GM12878 (cell line): ENCODE data around the gene ETV3L. TPM values are rescaled to one million over a fixed set of nuclear protein-coding genes. Genes with fewer than 3 reads are reported as not detected.
"Not testable (repeated sequence)": the region's sequence is repeated elsewhere in the genome, so short reads cannot be mapped to it uniquely, and the experiment has no call there.

Experiments used
- ATAC-seq: fragments of 200-7000 bp; cut with Tn5 transposase; 3 replicates; pipeline ENCODE4 v1.9.1; 2020; ENCODE audit warnings: mild to moderate bottlenecking, moderate library complexity
- BruUV-seq: library from RNA; stranded (reverse); fragments of 400-500 nt; replicated peaks from 2 replicates; lab custom pipeline; 2021; lab: Mats Ljungman, UMichigan
- CTCF ChIA-PET: fragments of 300-600 bp; sonication (Branson Sonifier 250); formaldehyde crosslinking; extraction: SDS; loops from one replicate; lab custom pipeline; 2021; ENCODE audit warnings: inconsistent platforms; lab: Yijun Ruan, JAX
- POLR2A ChIA-PET: fragments of 350-600 bp; formaldehyde crosslinking; extraction: SDS; loops from one replicate; lab custom pipeline; 2021; ENCODE audit warnings: inconsistent platforms; lab: Charles Lee
- RAD21 ChIA-PET: fragments of 300-600 bp; sonication (Branson Sonifier 250); formaldehyde crosslinking; loops from one replicate; lab custom pipeline; 2023; ENCODE audit warnings: antibody characterized with exemption; ENCODE audit not compliant: unreplicated experiment; lab: Charles Lee
- SMC1A ChIA-PET: fragments of 300-600 bp; sonication (Branson Sonifier 250); formaldehyde crosslinking; loops from one replicate; lab custom pipeline; 2023; ENCODE audit not compliant: unreplicated experiment, uncharacterized antibody; lab: Charles Lee
- DNase-seq: peaks from one replicate; pipeline ENCODE4 v3.0.0-alpha.2; 2011; ENCODE audit warnings: low read depth, low spot score
- FAIRE-seq: peaks from 3 replicates; lab custom pipeline; 2011; peaks lifted over from hg19 to GRCh38; lab: Jason Lieb, UNC
- H2AFZ ChIP-seq: 2 replicates; pipeline ENCODE4 v1.6.0; 2011; ENCODE audit warnings: low read depth, low read length, control low read depth; ENCODE audit not compliant: control insufficient read depth
- H3K27ac ChIP-seq: 2 replicates; pipeline ENCODE4 v1.5.1; 2011; ENCODE audit warnings: control low read depth; ENCODE audit not compliant: control insufficient read depth, insufficient read depth
- H3K27me3 ChIP-seq, 2 experiments: replicated peaks in 1 of 2; 2 replicates each; pipeline versions ENCODE4 v1.6.0 to v1.6.1; 2011; ENCODE audit warnings: low read length in 1 of 2; ENCODE audit not compliant: control insufficient read depth in 2 of 2, insufficient read depth in 2 of 2
- H3K36me3 ChIP-seq, 2 experiments: 2 replicates each; pipeline ENCODE4 v1.5.1; 2011; ENCODE audit warnings: low read length in 1 of 2; ENCODE audit not compliant: control insufficient read depth in 2 of 2, insufficient read depth in 2 of 2
- H3K4me1 ChIP-seq: 2 replicates; pipeline ENCODE4 v1.6.1; 2011; ENCODE audit warnings: mild to moderate bottlenecking, low read length, moderate library complexity, mixed read lengths; ENCODE audit not compliant: control insufficient read depth, insufficient read depth
- H3K4me2 ChIP-seq: 2 replicates; pipeline ENCODE4 v1.6.0; 2011; ENCODE audit warnings: control low read depth; ENCODE audit not compliant: control insufficient read depth, insufficient read depth
- H3K4me3 ChIP-seq: fragments of 200-600 bp; sonication (generic); 2 replicates; pipeline ENCODE4 v1.5.1; 2016
- H3K79me2 ChIP-seq: 2 replicates; pipeline ENCODE4 v1.6.0; 2011; ENCODE audit warnings: low read length; ENCODE audit not compliant: control insufficient read depth, insufficient read depth
- H3K9ac ChIP-seq: 2 replicates; pipeline ENCODE4 v1.8.0; 2011; ENCODE audit warnings: low read length, control low read depth, mixed read lengths; ENCODE audit not compliant: control insufficient read depth, insufficient read depth
- H3K9me3 ChIP-seq: replicated peaks from 3 replicates; pipeline ENCODE4 v1.5.1; 2011; ENCODE audit warnings: mild to moderate bottlenecking, low read length; ENCODE audit not compliant: control insufficient read depth, insufficient read depth
- H4K20me1 ChIP-seq: 2 replicates; pipeline ENCODE4 v1.6.0; 2011; ENCODE audit not compliant: control insufficient read depth, insufficient read depth
- BACH1 ChIP-seq: fragments of 450-650 bp; IDR thresholded peaks from 2 replicates; pipeline ENCODE4 v1.6.1; 2017; ENCODE audit warnings: mild to moderate bottlenecking, borderline replicate concordance
- CBFB ChIP-seq: IDR thresholded peaks from 2 replicates; pipeline ENCODE4 v1.6.1; 2016; ENCODE audit warnings: antibody characterized with exemption, low read depth
- FOXK2 ChIP-seq: fragments of 450-650 bp; IDR thresholded peaks from 2 replicates; pipeline ENCODE4 v1.6.1; 2017; ENCODE audit warnings: mild to moderate bottlenecking, moderate library complexity
- HCFC1 ChIP-seq: fragments of 150-350 bp; IDR thresholded peaks from 2 replicates; pipeline ENCODE4 v1.6.1; 2014; ENCODE audit warnings: low read length
- HDAC2 ChIP-seq: fragments of 200-600 bp; sonication (generic); IDR thresholded peaks from 2 replicates; pipeline ENCODE4 v1.6.1; 2017
- HDGF ChIP-seq: fragments of 450-650 bp; IDR thresholded peaks from 2 replicates; pipeline ENCODE4 v1.6.1; 2016; ENCODE audit warnings: antibody characterized with exemption
- MYC ChIP-seq: IDR thresholded peaks from 2 replicates; pipeline ENCODE4 v1.6.1; 2011; ENCODE audit warnings: mild to moderate bottlenecking, low read length, moderate library complexity, inconsistent platforms; ENCODE audit not compliant: insufficient read depth, insufficient replicate concordance, insufficient read length, severe bottlenecking
- NFYA ChIP-seq: IDR thresholded peaks from 2 replicates; pipeline ENCODE4 v1.6.1; 2011; ENCODE audit warnings: low read depth, mild to moderate bottlenecking, low read length, improper control_type of control experiment, borderline replicate concordance
- NRF1 ChIP-seq: conservative IDR thresholded peaks from 2 replicates; pipeline ENCODE4 v1.6.1; 2011; ENCODE audit warnings: mild to moderate bottlenecking, low read depth, low read length, improper control_type of control experiment
- POLR2AphosphoS5 ChIP-seq: IDR thresholded peaks from 2 replicates; pipeline ENCODE4 v1.6.1; 2011; ENCODE audit warnings: mild to moderate bottlenecking, low read length, inconsistent platforms
- RAD21 ChIP-seq: IDR thresholded peaks from 2 replicates; pipeline ENCODE4 v1.6.1; 2011; ENCODE audit warnings: mild to moderate bottlenecking, low read depth, low read length, moderate library complexity; ENCODE audit not compliant: insufficient read depth
- RB1 ChIP-seq: fragments of 450-650 bp; formaldehyde crosslinking; IDR thresholded peaks from 2 replicates; pipeline ENCODE4 v1.6.1; 2017; ENCODE audit warnings: mild to moderate bottlenecking, borderline replicate concordance
- SMAD1 ChIP-seq: fragments of 450-650 bp; IDR thresholded peaks from 2 replicates; pipeline ENCODE4 v1.6.1; 2018; ENCODE audit warnings: mild to moderate bottlenecking, low read depth; ENCODE audit not compliant: partially characterized antibody
- SREBF2 ChIP-seq: IDR thresholded peaks from 2 replicates; pipeline ENCODE4 v1.6.1; 2012; ENCODE audit warnings: mild to moderate bottlenecking, low read length
- SUZ12 ChIP-seq: fragments of 200-600 bp; sonication (generic); IDR thresholded peaks from one replicate; pipeline ENCODE4 v1.6.1; 2018; ENCODE audit warnings: antibody characterized with exemption, mild to moderate bottlenecking; ENCODE audit not compliant: unreplicated experiment
- TCF3 ChIP-seq: IDR thresholded peaks from 2 replicates; pipeline ENCODE4 v1.6.1; 2012; ENCODE audit warnings: low read depth, mild to moderate bottlenecking, low read length, borderline replicate concordance; ENCODE audit not compliant: insufficient read depth
- ZNF622 ChIP-seq: fragments of 450-650 bp; IDR thresholded peaks from 2 replicates; pipeline ENCODE4 v1.6.1; 2017; ENCODE audit warnings: mild to moderate bottlenecking, inconsistent platforms
- WGBS: methylation state at CpG from one replicate; pipeline ENCODE4 v1.1.6; 2016; ENCODE audit warnings: low lambda C conversion rate; ENCODE audit not compliant: insufficient replicate concordance, insufficient coverage; ENCODE audit errors: missing lambda C conversion rate; 5-methylcytosine and 5-hydroxymethylcytosine counted together
- in situ Hi-C: fragments of 300-500 bp; cut with MboI; formaldehyde crosslinking; loops from 9 replicates; pipeline ENCODE4 v1.14.3; 2018; ENCODE audit warnings: mixed read lengths
- intact Hi-C: fragments of 100-400 bp; cut with micrococcal nuclease; formaldehyde crosslinking; loops from one replicate; pipeline ENCODE4 v1.14.2; 2022; ENCODE audit not compliant: unreplicated experiment
- polyA plus RNA-seq, 11 experiments: library from polyadenylated mRNA; depleted of rRNA in 4 of 11; unstranded in 6 of 11; stranded (reverse) in 5 of 11; fragments of >200 nt; fragmentation: Nextera tagmentation in 4 of 11; fragmentation: Illumina TruSeq in 1 of 11; extraction: Ambion mirVana in 4 of 11; extraction: Trizol in 1 of 11; gene quantifications; 1 replicate in 1 of 11; 2 replicates in 10 of 11; pipeline versions ENCODE4 v1.2.1 to v1.2.3, GENCODE V29; 2011 to 2016; ENCODE audit warnings: inconsistent platforms in 2 of 11, missing spikeins in 2 of 11, low read depth in 1 of 11
- total RNA-seq, 4 experiments: library from RNA; depleted of rRNA in 3 of 4; stranded (reverse); fragments of >200 nt in 3 of 4; fragmentation: Illumina TruSeq in 1 of 4; extraction: Trizol in 1 of 4; gene quantifications; 2 replicates each; pipeline versions ENCODE4 v1.2.1 to v1.2.3, GENCODE V29; 2013 to 2021

ETV3L gene
- total and polyA plus RNA-seq, 10 of the 15 experiments (the other 5 are each of a cell fraction or from before 2014, with no cell fraction given) = 0.03 to 1.3 (median 0.44) TPM

- H3K79me2 ChIP-seq, H3K9ac ChIP-seq, H3K36me3 ChIP-seq, H3K4me3 ChIP-seq, DNase-seq, H3K27ac ChIP-seq, H3K9me3 ChIP-seq, intact Hi-C loops, FAIRE-seq, H3K27me3 ChIP-seq, H3K4me1 ChIP-seq, H3K4me2 ChIP-seq, BruUV-seq, H4K20me1 ChIP-seq: not testable (repeated sequence)
- peak; percentile 52 for ATAC-seq
- ChIA-PET POLR2A (interaction anchor here (1.5 kb wide), 1 partner anchor 49 kb away, joined by 3 read pairs; no protein-coding TSS in a partner anchor), RAD21 (interaction anchor here (0.5 to 2.0 kb wide), 7 partner anchors 8 to 69 kb away, joined by 3 to 9 read pairs (median 3); no protein-coding TSS in a partner anchor), CTCF (interaction anchor here (1.2 to 6.4 kb wide), 4 partner anchors 9 to 64 kb away, joined by 3 to 41 read pairs (median 11); no protein-coding TSS in a partner anchor), SMC1A (interaction anchor here (0.7 to 1.9 kb wide), 7 partner anchors 9 to 148 kb away, joined by 3 to 7 read pairs (median 3); no protein-coding TSS in a partner anchor)
- peak overlapping the region; percentile 39 for H2AFZ ChIP-seq
- 41% methylated on average over 15 of the region's 17 CpGs for WGBS
- TF ChIP-seq HDGF = peak; percentile 60; the same call in 1 of the 2 replicates
- in situ Hi-C loops = loop anchor here (10.0 kb wide), 1 partner anchor 396 kb away; no protein-coding TSS in a partner anchor
Observed at GRCh38 chr1:157098987-157099632, 498 bp downstream of the ETV3L start.

GRCh38 chr1:157098519-157098918 is 1.1 kb downstream of the ETV3L start:
- no peak for DNase-seq
- intact Hi-C loops (no loop called here), in situ Hi-C loops (loop anchor here (10.0 kb wide), 1 partner anchor 396 kb away; no protein-coding TSS in a partner anchor)
- Histone ChIP-seq H2AFZ (no peak overlapping the region), H3K27ac (no peak overlapping the region), H3K4me3 (no peak overlapping the region), H3K36me3 (no peaks in the 10 kb centered on the region), H3K9me3 (no peaks in the 10 kb centered on the region), H4K20me1 (no peaks in the 10 kb centered on the region), H3K27me3 (no peaks in the 10 kb centered on the region; a peak in 1 of 4 replicates), H3K79me2 (no peaks in the 10 kb centered on the region), H3K4me2 (no peak overlapping the region), H3K9ac (no peak overlapping the region), H3K4me1 (peaks cover 6% of the 10 kb centered on the region)
- WGBS = 76% methylated on average over 9 of the region's 9 CpGs
- ATAC-seq = no peak
- ChIA-PET SMC1A (interaction anchor here (0.7 to 1.5 kb wide), 5 partner anchors 8 to 148 kb away, joined by 3 to 4 read pairs (median 3); no protein-coding TSS in a partner anchor), POLR2A (interaction anchor here (1.5 kb wide), 1 partner anchor 50 kb away, joined by 3 read pairs; no protein-coding TSS in a partner anchor), RAD21 (interaction anchor here (0.7 to 2.0 kb wide), 3 partner anchors 8 to 58 kb away, joined by 3 to 9 read pairs (median 5); no protein-coding TSS in a partner anchor), CTCF (interaction anchor here (1.9 to 6.4 kb wide), 3 partner anchors 8 to 57 kb away, joined by 6 to 41 read pairs (median 16); no protein-coding TSS in a partner anchor)
- FAIRE-seq = no peak
- no TSS peak for BruUV-seq
- TF ChIP-seq RB1 (no peak), SREBF2 (no peak), SUZ12 (no peak), ZNF622 (no peak), CBFB (no peak), HCFC1 (no peak), HDAC2 (no peak), FOXK2 (no peak), RAD21 (no peak), TCF3 (no peak), NFYA (no peak), POLR2AphosphoS5 (no peak), MYC (no peak), SMAD1 (no peak), BACH1 (no peak), NRF1 (no peak)
